GM18909 (cell line): ENCODE results near the gene CEP83.
"Not testable (repeated sequence)": the region's sequence is repeated elsewhere in the genome, so short reads cannot be mapped to it uniquely, and the experiment has no call there.

Experiments used
- ATAC-seq: cut with Tn5 transposase; IDR thresholded peaks from one replicate; pipeline ENCODE4 v1.9.1; 2021; ENCODE audit warnings: mild to moderate bottlenecking; ENCODE audit not compliant: unreplicated experiment, poor library complexity

CEP83 gene

DNA sequence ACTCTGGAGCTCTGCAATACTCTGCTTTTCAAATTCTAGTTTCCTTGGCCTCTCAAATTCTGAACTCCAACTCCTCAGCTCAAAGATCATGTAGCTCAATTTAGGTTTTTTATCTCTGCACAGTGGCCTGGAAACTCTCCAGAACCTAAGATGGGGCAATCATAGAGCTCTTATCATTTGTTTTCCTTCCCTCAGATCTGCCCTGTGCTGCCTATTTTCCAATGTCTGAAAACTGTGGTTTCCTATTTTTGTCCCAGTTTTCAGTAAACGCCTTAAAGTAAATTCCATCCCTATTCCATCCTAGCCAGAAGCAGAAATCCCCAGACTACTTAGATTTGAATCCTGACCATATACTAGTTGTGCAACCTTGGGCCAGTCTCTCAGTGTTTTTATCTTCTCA is 73.2 kb downstream of the CEP83 start:
- ATAC-seq: no peak

DNA sequence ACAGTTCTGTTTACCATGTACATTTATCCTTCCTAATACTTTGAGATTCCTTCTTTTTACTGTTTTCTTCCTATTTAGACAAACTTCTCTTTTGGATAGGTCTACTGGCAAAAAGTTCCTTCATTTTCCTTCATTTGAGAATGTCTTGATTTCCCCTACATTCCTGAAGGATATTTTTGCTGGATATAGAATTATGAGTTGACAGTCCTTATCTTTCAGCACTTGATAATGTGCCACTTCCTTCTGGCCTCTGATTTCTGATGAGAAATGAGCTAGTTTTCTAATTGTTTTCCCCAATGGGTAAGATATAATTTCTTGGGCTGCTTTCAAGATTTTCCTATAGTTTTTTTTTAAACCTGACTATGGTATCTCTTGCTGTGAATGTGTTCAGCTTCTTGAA is 75.6 kb downstream of the CEP83 start:
- ATAC-seq: no peak

DNA sequence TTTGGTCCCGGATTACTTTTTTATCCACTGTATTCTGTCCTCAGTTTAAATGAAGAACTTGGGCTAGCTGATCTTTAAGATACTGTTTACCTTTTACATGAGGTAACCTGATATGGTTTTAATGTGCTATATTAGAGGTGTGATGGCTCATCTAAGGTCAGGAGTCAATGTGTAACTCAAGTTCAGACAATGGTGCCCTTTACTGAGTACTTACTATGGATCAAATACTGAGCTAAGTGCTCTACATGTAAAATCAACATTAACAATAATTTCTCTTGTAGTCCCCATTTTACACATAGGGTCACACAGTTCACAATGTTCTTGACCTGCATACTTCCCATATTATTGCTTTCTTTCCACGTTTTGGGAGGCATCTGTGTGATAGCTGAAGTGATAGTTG is 79.2 kb downstream of the CEP83 start:
- ATAC-seq: no peak

DNA sequence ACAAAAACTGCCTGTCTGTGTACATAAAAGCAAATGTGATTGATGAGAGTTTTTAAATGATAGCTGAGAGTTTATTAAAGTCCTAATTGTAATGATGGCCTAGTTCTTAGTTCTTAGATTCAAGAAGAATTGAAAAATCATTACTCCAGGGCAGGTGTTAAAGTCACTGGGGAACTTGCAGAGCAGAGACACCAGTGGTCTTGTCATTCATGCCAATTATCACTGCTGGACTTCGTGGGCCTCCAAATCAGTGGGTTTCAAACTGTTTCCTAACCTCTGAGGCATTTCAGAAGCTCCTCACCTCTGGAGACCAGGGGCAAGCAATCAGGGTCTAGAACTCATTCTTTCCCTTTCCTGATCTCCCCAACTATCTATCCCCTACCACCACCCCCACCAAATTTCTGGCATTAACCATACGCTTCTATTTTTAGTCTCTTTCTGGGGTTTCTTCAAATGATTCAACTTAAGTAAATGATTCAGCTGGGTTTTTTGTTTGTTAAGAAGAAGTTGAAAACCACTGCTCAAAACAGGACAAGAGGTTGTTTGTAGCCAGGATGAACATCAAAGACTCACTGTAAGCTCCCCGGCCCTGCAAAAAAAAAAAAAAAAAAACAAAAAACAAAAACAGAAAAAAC is 80.1 kb downstream of the CEP83 start:
- no peak for ATAC-seq

DNA sequence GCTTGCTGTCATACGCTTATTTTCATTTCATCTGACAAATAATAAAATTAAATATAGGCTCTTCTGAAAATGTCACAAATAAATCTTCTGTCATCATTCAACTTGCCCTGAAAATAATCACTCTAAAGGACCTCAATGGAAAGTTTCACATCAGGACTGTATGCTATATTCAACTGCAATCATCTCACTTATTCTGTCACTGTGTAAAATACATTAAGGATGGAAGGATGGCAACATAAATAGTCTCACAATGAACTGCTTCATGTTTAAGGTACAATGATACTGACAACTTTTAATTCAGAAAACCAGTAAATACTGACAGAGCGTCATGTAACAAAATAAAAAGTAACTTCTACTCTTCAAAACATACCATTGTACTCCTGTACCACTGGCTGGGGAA is 82.1 kb downstream of the CEP83 start:
- no peak for ATAC-seq

DNA sequence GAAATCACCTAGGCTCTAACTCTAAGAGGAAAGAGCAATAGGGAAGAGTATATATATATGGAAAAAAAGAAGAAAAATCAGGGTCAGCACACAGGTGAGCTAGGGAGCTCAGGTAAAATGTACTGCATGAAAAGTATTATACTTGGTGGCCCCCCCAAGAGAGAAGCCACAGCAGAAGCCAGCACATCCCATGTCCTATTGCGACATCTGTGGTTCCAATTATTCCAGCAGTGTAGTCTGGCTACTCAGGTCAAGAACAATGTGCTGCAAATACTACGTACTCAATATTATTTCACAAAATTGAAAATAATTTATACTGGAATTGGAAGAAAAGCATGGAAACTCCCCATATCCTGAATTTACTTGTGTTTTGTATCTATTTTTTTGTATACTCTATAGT is 85.5 kb downstream of the CEP83 start:
- no peak for ATAC-seq

DNA sequence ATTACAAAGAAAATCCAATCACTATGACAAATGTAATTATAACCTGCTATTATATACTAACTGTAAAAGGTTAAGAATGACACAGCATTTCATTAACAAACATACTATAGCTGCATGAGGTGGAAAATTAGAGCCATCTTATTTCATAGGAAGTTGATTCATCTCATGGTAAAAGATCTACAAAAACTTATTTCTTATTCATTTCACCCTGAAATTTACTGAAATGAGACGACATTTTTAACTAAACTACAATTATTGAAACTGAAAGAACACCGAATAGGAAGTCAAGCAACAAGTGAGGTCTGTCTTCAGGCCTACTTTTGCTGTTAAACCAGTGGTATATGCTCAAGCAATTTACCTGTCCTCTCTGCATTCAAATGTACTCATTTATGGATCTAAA is 87.2 kb downstream of the CEP83 start:
- peak; percentile 48 for ATAC-seq

DNA sequence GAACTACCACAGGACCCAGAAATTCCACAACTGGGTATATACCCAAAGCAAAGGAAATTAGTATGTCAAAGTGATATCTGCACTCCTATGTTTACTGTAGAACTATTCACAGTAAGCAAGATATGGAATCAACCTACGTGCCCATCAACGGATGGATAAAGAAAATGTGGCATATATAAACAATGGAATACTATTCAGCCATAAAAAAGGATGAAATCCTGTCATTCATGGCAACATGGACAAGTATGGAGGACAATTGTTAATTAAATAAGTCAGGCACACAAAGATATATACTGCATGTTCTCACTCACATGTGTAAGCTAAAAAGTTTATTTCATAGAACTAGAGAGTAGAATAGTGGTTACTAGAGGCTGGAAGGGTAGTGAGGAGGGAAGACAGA is 97.0 kb downstream of the CEP83 start:
- no peak for ATAC-seq

DNA sequence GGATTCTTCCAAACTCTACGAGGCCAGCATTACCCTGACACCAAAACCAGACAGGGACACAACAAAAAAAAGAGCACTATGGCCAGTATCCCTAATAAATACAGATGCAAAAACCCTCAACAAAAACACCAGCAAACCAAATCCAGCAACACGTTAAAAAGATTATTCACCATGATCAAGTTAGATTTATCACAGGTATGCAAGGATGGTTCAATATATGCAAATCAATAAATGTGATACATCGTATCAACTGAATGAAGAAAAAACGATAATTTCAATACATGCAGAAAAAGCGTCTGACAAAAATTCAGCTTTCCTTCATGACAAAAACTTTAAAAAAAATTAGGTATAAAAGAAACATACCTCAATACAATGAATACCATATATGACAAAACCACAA is 99.9 kb downstream of the CEP83 start:
- ATAC-seq: no peak

DNA sequence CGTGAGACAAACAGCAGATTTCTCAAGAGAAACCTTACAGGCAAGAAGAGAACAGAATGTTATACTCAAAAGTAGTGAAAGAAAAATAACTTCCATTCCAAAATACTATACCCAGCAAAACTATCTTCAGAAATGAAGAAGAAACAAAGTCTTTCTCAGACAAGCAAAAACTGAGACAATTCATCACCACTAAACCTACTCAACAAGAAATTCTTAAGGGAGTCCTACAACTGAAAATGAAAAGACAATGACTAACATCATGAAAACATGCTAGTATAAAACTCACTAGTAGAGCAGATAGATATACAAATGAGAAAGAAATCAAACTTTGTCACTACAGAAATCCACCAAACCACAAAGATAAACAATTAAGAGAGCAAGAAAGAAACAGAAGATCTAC is 106.5 kb downstream of the CEP83 start:
- no peak for ATAC-seq

DNA sequence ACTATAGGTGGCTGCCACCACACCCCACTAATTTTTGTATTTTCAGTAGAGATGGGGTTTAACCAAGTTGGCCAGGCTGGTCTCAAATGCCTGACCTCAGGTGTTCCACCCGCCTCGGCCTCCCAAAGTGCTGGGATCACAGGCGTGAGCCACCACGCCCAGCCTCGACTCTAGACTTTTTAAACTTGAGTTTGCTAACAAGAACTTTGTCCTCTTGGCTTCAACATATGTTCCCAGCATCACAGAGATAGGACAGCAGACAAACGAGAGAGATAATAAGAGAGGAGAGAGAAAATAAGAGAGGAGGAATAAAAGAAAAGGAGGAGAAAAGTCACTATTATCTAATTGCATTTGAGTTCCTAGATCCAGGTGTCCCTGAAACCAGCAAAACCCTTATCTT is 119.1 kb downstream of the CEP83 start:
- ATAC-seq: no peak

DNA sequence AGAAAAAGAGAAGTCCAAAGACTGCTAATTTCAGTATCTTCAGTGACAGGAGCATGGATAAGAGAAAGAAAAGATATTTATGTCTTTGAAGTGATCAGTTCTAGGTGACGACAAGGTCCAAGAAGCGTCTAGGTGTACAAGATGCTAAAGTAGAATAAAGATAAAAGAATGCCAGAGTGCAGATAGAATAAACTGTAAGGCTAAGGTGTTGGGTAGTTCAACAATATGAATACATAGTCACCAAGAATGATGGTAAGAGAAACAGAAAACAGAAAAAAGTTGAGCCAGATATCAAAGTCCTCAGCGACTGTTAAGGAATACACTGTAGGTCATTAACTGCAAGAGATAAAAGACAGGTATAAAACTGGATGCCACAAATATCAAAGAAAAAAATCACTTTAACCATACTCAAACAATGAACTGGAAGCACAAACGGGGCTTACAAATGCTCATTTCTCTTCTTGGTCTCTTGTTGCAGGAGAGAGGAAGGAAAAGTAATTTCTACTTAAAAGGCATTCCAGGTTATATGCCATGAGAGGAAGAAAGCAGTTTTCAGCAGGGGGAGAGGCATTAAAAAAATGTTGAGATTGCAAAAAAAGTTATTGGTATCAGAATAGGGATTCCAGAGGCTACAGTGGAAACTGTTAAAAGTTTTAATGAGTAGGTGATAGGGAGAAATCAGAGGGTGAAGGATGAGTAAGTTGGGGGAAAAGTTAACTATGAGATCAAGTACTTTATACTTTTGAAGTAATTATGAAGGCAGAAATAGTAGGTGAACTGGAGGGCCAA is 121.5 kb downstream of the CEP83 start:
- ATAC-seq: no peak

DNA sequence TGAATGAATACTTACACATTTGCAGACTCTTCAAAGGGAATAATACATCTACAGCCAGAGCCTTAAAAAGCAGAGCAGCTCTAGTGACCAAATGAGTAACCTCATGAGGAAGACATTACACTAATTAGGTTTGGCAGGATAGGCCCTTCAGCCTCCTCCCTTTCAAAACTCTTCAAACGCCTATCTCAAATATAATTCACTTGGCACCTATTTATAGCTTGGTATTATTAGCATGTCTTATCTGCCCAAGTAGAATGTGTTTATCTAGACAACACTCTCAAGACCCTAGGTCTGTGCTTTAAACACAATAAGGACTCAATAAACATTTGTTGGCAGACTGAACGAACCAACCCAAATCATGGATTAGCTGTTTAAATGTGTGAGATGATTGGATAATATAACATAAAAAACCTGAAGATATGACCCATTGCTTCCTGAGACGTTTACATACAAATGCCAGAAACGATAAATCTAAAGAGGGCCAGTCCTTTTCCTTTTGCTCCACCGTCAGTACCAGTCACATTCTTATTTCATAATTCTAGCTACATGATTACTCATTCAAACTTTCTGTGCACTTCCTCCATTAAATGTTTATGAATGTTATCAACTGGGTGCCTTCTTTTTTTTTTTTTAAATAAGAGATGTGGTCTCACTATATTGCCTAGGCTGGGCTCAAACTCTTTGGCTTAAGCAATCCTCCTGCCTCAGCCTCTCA is 123.3 kb downstream of the CEP83 start:
- no peak for ATAC-seq

DNA sequence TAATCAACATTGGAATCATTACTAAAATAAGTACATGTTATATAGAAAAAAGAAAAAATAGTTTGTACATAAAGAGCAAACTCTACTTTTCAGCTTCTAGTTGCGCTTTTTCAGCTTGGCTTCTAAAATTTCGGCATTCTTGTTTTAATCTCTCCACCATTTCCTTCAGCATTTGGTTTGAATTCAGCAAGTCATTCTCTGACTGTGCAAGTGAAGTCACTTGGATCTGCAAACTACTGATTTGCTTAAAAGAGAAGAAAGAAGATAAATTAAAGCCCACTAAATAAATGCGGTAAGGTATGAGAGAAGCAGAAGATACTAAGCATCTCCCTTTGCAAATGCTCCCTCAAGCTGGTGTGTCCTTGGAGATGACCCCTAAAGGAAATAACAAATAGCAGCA is 126.3 kb downstream of the CEP83 start:
- no peak for ATAC-seq

DNA sequence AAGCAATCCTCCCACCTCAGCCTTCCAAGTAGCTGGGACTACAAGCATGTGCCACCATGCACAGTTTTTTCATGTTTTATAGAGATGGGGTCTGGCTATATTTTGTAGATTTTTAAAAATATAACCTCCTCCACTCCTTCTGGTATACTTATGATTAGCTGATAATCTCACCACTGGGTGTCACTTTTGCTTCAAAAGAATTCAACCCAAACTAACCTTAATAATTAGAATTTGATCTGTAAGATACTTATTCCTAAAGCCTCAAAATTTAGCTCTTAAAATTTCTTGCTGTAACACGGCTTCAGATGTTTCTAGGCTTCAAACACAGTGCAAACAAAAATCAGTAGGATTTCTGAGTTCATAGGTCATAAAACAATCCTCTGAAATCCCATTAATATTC is 130.3 kb downstream of the CEP83 start:
- no peak for ATAC-seq

DNA sequence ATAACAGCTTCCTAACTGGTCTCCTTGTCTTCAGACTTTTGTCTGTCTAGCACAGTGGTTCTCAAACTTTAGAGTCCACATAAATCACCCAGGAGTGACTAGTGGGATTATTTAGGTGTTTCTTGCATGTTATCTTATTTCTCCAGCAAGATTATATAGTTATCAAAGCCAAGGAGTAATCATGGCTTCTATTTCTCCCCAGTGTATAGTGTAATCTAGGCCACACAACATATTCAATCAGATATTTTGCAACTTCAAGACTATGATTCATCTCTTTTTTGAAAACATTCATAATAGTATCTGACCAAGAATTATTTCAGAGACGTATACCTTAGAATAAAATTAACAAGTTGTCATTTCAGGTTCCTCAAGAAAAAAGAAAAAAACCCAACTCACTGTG is 131.9 kb downstream of the CEP83 start:
- ATAC-seq: no peak

DNA sequence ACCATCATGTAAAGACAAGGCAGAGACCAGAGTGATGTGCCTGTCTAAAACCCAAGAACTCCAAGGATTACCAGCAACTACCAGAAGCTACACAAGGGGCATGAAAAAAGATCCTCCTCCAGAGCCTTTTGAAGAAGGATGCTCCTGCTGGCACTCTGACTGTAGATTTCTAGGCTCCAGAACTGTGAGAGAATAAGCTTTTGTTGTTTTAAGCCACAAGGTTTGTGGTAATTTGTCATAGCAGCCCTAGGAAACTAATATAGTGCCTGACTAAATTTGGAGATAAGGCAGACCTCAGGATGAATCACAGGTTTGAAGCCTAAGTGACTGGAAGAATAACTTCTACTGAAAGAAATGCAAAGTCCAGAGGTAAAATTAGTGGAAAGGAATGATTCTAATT is 132.9 kb downstream of the CEP83 start:
- no peak for ATAC-seq

DNA sequence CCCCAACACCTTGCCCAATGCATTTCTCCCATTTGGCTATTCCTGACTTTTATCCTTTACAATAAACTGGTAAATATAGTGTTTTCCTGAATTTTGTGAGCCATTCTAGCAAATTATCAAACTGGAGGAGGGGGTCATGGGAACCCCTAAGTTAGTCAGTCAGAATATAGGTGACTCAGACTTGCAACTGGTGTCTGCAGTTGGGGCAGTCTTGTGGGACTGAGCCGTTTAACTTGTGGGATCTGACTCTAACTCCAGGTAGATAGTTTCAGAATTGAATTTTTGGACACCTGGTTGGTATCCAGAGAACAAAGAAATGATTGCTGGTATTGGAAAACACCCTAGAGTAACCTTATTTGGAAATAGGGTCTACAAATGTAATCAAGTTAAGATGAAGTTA is 133.4 kb downstream of the CEP83 start:
- no peak for ATAC-seq

DNA sequence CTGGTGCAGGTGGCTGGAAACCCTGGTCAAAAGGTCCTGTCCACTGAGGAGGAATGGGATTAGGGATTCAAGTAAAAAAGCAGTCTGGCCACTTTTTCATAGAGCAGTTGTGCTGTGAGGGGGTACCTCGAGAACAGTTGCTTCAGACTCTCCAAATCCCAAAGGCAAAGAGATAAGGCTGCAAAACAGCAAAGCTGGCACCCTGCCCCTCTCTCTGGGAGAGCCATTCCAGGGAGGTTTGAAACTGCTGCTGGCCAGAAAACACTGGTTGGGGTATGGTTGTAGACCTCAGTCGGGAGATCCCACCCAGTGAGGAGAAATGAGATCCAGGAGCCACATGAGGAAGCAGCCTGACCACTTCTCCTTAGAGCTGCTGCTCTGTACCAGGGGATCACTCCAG is 137.3 kb downstream of the CEP83 start:
- no peak for ATAC-seq

DNA sequence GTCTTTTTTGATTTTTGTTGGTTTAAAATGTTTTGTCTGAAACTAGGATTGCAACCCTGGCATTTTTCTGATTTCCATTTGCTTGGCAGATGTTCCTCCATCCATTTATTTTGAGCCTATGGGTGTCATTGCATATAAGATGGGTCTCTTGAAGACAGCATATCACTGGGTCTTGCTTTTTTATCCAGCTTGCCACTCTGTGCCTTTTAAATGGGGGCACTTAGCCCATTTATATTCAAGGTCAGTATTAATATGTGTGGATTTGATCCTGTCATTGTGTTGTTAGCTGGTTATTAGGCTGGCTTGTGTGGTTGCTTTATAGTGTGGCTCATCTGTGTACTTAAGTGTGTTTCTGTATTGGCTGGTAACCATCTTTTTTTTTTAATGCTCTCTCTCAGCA is 139.6 kb downstream of the CEP83 start:
- ATAC-seq: no peak

DNA sequence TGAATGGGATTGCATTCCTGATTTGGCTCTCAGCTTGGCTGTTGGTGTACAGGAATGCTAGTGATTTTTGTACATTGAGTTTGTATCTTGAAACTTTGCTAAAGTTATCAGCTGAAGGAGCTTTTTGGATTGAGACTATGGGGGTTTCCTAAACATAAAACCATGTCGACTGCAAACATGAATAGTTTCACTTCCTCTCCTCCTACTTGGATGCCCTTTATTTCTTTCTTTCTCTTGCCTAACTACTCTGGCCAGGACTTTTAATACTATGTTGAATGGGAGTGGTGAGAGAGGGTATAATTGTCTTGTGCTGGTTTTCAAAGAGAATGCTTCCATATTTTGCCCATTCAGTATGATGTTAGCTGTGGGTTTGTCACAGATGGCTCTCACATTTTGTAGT is 141.5 kb downstream of the CEP83 start:
- ATAC-seq: peak; percentile 61

DNA sequence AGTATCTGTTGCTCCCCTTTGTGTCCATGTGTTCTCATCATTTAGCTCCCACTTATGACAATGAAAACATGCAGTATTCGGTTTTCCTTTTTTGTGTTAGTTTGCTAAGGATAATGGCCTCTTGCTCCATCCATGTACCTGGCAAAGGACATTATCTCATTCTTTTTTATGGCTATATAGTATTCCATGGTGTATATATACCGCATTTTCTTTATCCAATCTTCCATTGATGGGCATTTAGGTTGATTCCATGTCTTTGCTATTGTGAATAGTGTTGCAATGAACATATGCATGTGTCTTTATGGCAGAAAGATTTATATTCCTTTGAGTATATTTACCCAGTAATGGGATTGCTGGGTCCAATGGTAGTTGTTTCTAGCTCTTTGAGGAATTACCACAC is 143.1 kb downstream of the CEP83 start:
- ATAC-seq: not testable (repeated sequence)
